Ishikawa (cell line): ENCODE data around the gene STXBP1.
A peak's percentile ranks its signal among the peaks of the same experiment; 100 is the strongest.

Experiments used
- CEBPB ChIP-seq: IDR thresholded peaks from 2 replicates; pipeline ENCODE4 v1.6.1; 2012
- CREB1 ChIP-seq: IDR thresholded peaks from 2 replicates; pipeline ENCODE4 v1.6.1; 2012; ENCODE audit warnings: low read depth
- EGR1 ChIP-seq: IDR thresholded peaks from 2 replicates; pipeline ENCODE4 v1.6.1; 2012
- EP300 ChIP-seq: IDR thresholded peaks from 2 replicates; pipeline ENCODE4 v1.6.1; 2012; ENCODE audit warnings: borderline replicate concordance
- FOXM1 ChIP-seq: IDR thresholded peaks from 2 replicates; pipeline ENCODE4 v1.6.1; 2012; ENCODE audit warnings: low read depth, borderline replicate concordance
- MAX ChIP-seq: IDR thresholded peaks from 2 replicates; pipeline ENCODE4 v1.6.1; 2012
- NFIC ChIP-seq: IDR thresholded peaks from 2 replicates; pipeline ENCODE4 v1.6.1; 2012
- RAD21 ChIP-seq: IDR thresholded peaks from 2 replicates; pipeline ENCODE4 v1.6.1; 2012; ENCODE audit warnings: low read depth
- REST ChIP-seq: IDR thresholded peaks from 2 replicates; pipeline ENCODE4 v1.6.1; 2012; ENCODE audit warnings: low read depth, mild to moderate bottlenecking
- TAF1 ChIP-seq: IDR thresholded peaks from 2 replicates; pipeline ENCODE4 v1.6.1; 2012; ENCODE audit warnings: low read depth, mild to moderate bottlenecking
- TCF12 ChIP-seq: IDR thresholded peaks from 2 replicates; pipeline ENCODE4 v1.6.1; 2012; ENCODE audit warnings: low read depth
- TEAD4 ChIP-seq: IDR thresholded peaks from 2 replicates; pipeline ENCODE4 v1.6.1; 2012
- USF1 ChIP-seq: IDR thresholded peaks from 2 replicates; pipeline ENCODE4 v1.6.1; 2012
- YY1 ChIP-seq: IDR thresholded peaks from 2 replicates; pipeline ENCODE4 v1.6.1; 2012; ENCODE audit warnings: low read depth
- ZBTB7A ChIP-seq: IDR thresholded peaks from 2 replicates; pipeline ENCODE4 v1.6.1; 2012; ENCODE audit warnings: low read depth

STXBP1 gene

GRCh38 chr9:127568971-127569885 lies 42.8 kb upstream of the STXBP1 start:
- TF ChIP-seq RAD21 (no peak), FOXM1 (no peak), REST (no peak), EP300 (0 out of 2 replicates have a peak, but pooled peaks have one; percentile 44), MAX (no peak), TCF12 (no peak; the same call in 1 of the 2 replicates), TAF1 (peak; percentile 13), ZBTB7A (peak; percentile 63; the same call in 1 of the 2 replicates), TEAD4 (no peak), EGR1 (no peak), YY1 (no peak), CREB1 (no peak), CEBPB (peak; percentile 99), USF1 (no peak), NFIC (peak; percentile 6; the same call in 1 of the 2 replicates)

GRCh38 chr9:127569886-127570401 lies 42.1 kb upstream of the STXBP1 start:
- TF ChIP-seq TEAD4 (peak; percentile 80), TCF12 (peak; percentile 58), REST (no peak), CEBPB (no peak), FOXM1 (no peak), RAD21 (no peak), ZBTB7A (no peak), EP300 (peak; percentile 59; the same call in 1 of the 2 replicates), MAX (peak; percentile 37; the same call in 1 of the 2 replicates), NFIC (no peak), USF1 (no peak), TAF1 (no peak), YY1 (no peak), CREB1 (no peak), EGR1 (no peak)

GRCh38 chr9:127570533-127571111 lies 41.5 kb upstream of the STXBP1 start:
- TF ChIP-seq TEAD4 (peak; percentile 91), CREB1 (no peak), YY1 (no peak), CEBPB (peak; percentile 7; the same call in 1 of the 2 replicates), RAD21 (no peak; the same call in 1 of the 2 replicates), EP300 (peak; percentile 78), FOXM1 (no peak), TCF12 (peak; percentile 50), USF1 (0 out of 2 replicates have a peak, but pooled peaks have one; percentile 5), MAX (no peak; the same call in 1 of the 2 replicates), ZBTB7A (0 out of 2 replicates have a peak, but pooled peaks have one; percentile 26), EGR1 (no peak), NFIC (peak; percentile 84), REST (no peak), TAF1 (no peak)
